Measurements from ENCODE around the gene C1QA. TPM values are rescaled to one million over a fixed set of nuclear protein-coding genes. Genes with fewer than 3 reads are reported as not detected.

C1QA gene
- total RNA-seq, 1 experiment from 2014 or later: 0.50 TPM

DNA sequence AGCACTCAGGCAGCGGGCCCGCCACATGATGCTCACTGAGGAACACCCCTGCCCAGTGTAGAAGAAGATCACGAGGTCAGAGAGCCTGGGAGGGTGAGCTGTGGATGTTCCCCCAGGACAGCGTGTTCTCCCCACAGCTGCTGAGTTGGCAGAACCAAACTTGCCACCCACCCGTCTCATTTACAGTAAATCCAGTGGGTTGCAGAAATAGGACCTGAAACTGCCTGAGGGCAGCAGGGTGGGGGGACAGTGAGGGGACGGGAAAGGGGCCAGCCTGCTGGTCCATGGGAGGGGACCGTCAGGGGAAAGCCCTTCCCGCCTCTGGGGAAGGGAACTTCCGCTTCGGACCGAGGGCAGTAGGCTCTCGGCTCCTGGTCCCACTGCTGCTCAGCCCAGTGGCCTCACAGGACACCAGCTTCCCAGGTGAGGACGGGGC is 16.5 kb downstream of the C1QA start, which contains the start of gene C1QB:
Gene C1QB (plus strand): TSS at position 356 of the 436 bp plus-strand sequence. CDS start 6,227 bp downstream, outside the sequence.
- H3K27ac Mint-ChIP-seq: no peak within 1 kb of the TSS
- H3K4me1 Mint-ChIP-seq: no peaks in the 10 kb centered on the region
- H3K9me3 Mint-ChIP-seq: no peaks in the 10 kb centered on the region
- CTCF ChIA-PET: interaction anchor here (1.1 to 1.7 kb wide), 4 partner anchors 11 to 312 kb away, joined by 3 to 6 read pairs (median 3); no protein-coding TSS in a partner anchor
- TF ChIP-seq ESRRA (CRISPR knock-in tag; IDR thresholded peaks at IDR 0.05; ENCODE audit: borderline replicate concordance) (no peak), ZNF532 (CRISPR knock-in tag; IDR thresholded peaks at IDR 0.05; ENCODE audit: borderline replicate concordance) (no peak), ATF1 (CRISPR knock-in tag; IDR thresholded peaks at IDR 0.05) (no peak), OVOL2 (CRISPR knock-in tag; IDR thresholded peaks at IDR 0.05; ENCODE audit: borderline replicate concordance) (no peak), FOXP4 (CRISPR knock-in tag; IDR thresholded peaks at IDR 0.05) (no peak), ZBTB43 (CRISPR knock-in tag; IDR thresholded peaks at IDR 0.05) (no peak), AFF4 (CRISPR knock-in tag; IDR thresholded peaks at IDR 0.05; ENCODE audit: borderline replicate concordance) (no peak), GTF2I (CRISPR knock-in tag; conservative IDR thresholded peaks at IDR 0.05) (no peak), E2F5 (CRISPR knock-in tag; IDR thresholded peaks at IDR 0.05) (no peak)
- TF ChIP-seq, protein P1, sequence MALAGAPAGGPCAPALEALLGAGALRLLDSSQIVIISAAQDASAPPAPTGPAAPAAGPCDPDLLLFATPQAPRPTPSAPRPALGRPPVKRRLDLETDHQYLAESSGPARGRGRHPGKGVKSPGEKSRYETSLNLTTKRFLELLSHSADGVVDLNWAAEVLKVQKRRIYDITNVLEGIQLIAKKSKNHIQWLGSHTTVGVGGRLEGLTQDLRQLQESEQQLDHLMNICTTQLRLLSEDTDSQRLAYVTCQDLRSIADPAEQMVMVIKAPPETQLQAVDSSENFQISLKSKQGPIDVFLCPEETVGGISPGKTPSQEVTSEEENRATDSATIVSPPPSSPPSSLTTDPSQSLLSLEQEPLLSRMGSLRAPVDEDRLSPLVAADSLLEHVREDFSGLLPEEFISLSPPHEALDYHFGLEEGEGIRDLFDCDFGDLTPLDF (CRISPR knock-in tag; IDR thresholded peaks at IDR 0.05): no peak
- TF ChIP-seq, protein P2, sequence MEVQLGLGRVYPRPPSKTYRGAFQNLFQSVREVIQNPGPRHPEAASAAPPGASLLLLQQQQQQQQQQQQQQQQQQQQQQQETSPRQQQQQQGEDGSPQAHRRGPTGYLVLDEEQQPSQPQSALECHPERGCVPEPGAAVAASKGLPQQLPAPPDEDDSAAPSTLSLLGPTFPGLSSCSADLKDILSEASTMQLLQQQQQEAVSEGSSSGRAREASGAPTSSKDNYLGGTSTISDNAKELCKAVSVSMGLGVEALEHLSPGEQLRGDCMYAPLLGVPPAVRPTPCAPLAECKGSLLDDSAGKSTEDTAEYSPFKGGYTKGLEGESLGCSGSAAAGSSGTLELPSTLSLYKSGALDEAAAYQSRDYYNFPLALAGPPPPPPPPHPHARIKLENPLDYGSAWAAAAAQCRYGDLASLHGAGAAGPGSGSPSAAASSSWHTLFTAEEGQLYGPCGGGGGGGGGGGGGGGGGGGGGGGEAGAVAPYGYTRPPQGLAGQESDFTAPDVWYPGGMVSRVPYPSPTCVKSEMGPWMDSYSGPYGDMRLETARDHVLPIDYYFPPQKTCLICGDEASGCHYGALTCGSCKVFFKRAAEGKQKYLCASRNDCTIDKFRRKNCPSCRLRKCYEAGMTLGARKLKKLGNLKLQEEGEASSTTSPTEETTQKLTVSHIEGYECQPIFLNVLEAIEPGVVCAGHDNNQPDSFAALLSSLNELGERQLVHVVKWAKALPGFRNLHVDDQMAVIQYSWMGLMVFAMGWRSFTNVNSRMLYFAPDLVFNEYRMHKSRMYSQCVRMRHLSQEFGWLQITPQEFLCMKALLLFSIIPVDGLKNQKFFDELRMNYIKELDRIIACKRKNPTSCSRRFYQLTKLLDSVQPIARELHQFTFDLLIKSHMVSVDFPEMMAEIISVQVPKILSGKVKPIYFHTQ (CRISPR knock-in tag; IDR thresholded peaks at IDR 0.05): no peak
- TF ChIP-seq, protein P3, sequence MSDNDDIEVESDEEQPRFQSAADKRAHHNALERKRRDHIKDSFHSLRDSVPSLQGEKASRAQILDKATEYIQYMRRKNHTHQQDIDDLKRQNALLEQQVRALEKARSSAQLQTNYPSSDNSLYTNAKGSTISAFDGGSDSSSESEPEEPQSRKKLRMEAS (CRISPR knock-in tag; IDR thresholded peaks at IDR 0.05): no peak
- TF ChIP-seq, protein P4, sequence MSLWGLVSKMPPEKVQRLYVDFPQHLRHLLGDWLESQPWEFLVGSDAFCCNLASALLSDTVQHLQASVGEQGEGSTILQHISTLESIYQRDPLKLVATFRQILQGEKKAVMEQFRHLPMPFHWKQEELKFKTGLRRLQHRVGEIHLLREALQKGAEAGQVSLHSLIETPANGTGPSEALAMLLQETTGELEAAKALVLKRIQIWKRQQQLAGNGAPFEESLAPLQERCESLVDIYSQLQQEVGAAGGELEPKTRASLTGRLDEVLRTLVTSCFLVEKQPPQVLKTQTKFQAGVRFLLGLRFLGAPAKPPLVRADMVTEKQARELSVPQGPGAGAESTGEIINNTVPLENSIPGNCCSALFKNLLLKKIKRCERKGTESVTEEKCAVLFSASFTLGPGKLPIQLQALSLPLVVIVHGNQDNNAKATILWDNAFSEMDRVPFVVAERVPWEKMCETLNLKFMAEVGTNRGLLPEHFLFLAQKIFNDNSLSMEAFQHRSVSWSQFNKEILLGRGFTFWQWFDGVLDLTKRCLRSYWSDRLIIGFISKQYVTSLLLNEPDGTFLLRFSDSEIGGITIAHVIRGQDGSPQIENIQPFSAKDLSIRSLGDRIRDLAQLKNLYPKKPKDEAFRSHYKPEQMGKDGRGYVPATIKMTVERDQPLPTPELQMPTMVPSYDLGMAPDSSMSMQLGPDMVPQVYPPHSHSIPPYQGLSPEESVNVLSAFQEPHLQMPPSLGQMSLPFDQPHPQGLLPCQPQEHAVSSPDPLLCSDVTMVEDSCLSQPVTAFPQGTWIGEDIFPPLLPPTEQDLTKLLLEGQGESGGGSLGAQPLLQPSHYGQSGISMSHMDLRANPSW (CRISPR knock-in tag; conservative IDR thresholded peaks at IDR 0.05; ENCODE audit: low read depth): no peak
- H3K27me3 Mint-ChIP-seq (ENCODE audit: low read depth): no peaks in the 10 kb centered on the region
- no peak within 1 kb of the TSS for H3K4me3 Mint-ChIP-seq
- ATAC-seq (no peak), DNase-seq (ENCODE audit: low spot score) (no peak)
- no peaks in the 10 kb centered on the region for H3K36me3 Mint-ChIP-seq
- POLR2A ChIA-PET: no interaction called here

Measured in WTC11 (cell line).